Left lung (tissue), 10 donors: ENCODE results near the gene EFTUD2. TPM values are rescaled to one million over a fixed set of nuclear protein-coding genes. Genes with fewer than 3 reads are reported as not detected.

ENCODE experiments used
- ATAC-seq: fragments of 200-7000 bp; cut with Tn5 transposase; one replicate; pipeline ENCODE4 v1.9.1; 2020; ENCODE audit warnings: moderate library complexity
- DNase-seq, 4 donors: peaks; one replicate each; pipeline ENCODE4 v3.0.0-alpha.2; 2013 to 2020
- H3K27ac ChIP-seq, 2 donors: fragments of 200-600 bp; sonication (generic) in 1 of 2; one replicate each; pipeline versions ENCODE4 v1.5.0 to v1.8.0; 2020 to 2021
- H3K27me3 ChIP-seq, 2 donors: fragments of 200-600 bp; sonication (generic) in 1 of 2; one replicate each; pipeline versions ENCODE4 v1.5.0 to v1.8.0; 2020 to 2021
- H3K36me3 ChIP-seq, 2 donors: fragments of 200-600 bp; sonication (generic) in 1 of 2; one replicate each; pipeline versions ENCODE4 v1.5.0 to v1.8.0; 2020 to 2021
- H3K4me1 ChIP-seq, 2 donors: fragments of 200-600 bp; one replicate each; pipeline ENCODE4 v1.8.0; 2021
- H3K4me3 ChIP-seq, 2 donors: fragments of 200-600 bp; sonication (generic) in 1 of 2; one replicate each; pipeline versions ENCODE4 v1.5.0 to v1.8.0; 2020 to 2021; ENCODE audit warnings: mild to moderate bottlenecking in 1 of 2
- H3K9me3 ChIP-seq, 2 donors: fragments of 200-600 bp; sonication (generic) in 1 of 2; one replicate each; pipeline versions ENCODE4 v1.5.0 to v1.8.0; 2020 to 2021
- CTCF ChIP-seq, 2 donors: fragments of 200-600 bp; sonication (generic) in 1 of 2; IDR thresholded peaks; one replicate each; pipeline versions ENCODE4 v1.5.0 to v1.8.0; 2021; ENCODE audit warnings: antibody characterized with exemption in 2 of 2
- intact Hi-C, 2 donors: fragments of 100-400 bp; cut with DNase I; formaldehyde crosslinking; loops; one replicate each; pipeline versions ENCODE4 v1.11.2 to v1.14.2; 2022
- polyA plus RNA-seq, 6 donors: library from polyadenylated mRNA; unstranded; fragments of 120-200 nt; gene quantifications; one replicate each; pipeline ENCODE4 v1.2.1, GENCODE V29; 2013; ENCODE audit not compliant: insufficient read length in 6 of 6
- total RNA-seq, 2 donors: library from RNA; stranded (reverse); fragmentation: NEBNext Ultra II Directional; extraction: Animal tissue kit (Norgen Biotek cat#: 25700); gene quantifications; one replicate each; pipeline ENCODE4 v1.2.1, GENCODE V29; 2021
- donor health status: DM: no; HTN: yes; CAD: no.
- donor health status: DM: no; HTN: no; CAD: no.

Gene EFTUD2
- total and polyA plus RNA-seq, 8 donors: 83.4 to 112 (median 95.1) TPM

DNA sequence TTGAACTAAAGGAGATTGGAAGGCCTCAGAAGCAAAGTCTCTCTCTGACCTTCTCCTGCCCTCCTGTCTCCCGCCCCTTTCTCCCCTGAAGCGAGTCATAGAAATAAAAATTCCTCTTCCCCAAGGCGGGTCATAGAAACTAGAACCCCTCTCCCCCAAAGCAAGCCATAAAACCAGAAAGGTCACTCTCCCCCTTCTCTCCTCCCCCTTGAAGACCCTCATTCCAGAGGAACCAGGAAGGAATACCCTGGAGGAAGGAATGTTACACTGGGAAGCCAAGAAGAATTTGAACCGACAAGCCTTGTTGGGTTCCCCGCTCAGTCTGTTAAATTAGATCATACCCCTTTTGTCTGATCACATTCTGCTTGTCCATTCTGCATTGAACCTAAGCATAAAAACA lies 66.4 kb downstream of the EFTUD2 start:
- intact Hi-C loops: no loop called here
- H3K36me3 ChIP-seq: no peaks in the 10 kb centered on the region
- TF ChIP-seq CTCF (IDR thresholded peaks at IDR 0.05): no peak
- DNase-seq (no peak), ATAC-seq (no peak)
- no peak overlapping the region for H3K4me3 ChIP-seq
- peaks cover 8 to 20% of the 10 kb centered on the region in 2 donors for H3K4me1 ChIP-seq
- H3K9me3 ChIP-seq: no peaks in the 10 kb centered on the region
- H3K27ac ChIP-seq: no peak overlapping the region
- H3K27me3 ChIP-seq: peaks cover 41 to 85% of the 10 kb centered on the region in 2 donors

DNA sequence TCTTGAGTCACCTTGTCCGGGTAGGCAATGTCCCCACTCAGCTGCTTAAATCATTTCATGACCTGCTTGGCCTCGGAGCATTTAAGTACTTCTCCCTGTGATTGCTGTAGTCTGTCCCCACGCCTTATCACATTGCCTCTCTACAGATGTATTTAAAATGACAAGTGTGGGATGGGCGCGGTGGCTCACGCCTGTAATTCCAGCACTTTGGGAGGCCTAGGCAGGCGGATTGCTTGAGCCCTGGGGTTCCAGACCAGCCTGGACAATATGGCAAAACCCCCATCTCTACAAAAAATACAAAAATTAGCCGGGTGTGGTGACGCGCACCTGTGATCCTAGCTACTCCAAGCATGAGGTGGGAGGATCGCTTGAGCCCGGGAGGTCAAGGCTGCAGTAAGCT lies 67.9 kb downstream of the EFTUD2 start:
- ATAC-seq (no peak), DNase-seq (no peak)
- H3K27ac ChIP-seq: no peak overlapping the region
- H3K4me3 ChIP-seq: no peak overlapping the region
- H3K36me3 ChIP-seq: no peaks in the 10 kb centered on the region
- H3K9me3 ChIP-seq: no peaks in the 10 kb centered on the region
- H3K4me1 ChIP-seq: peaks cover 8 to 20% of the 10 kb centered on the region in 2 donors
- H3K27me3 ChIP-seq: peaks cover 48 to 99% of the 10 kb centered on the region in 2 donors
- no peak for TF ChIP-seq CTCF (IDR thresholded peaks at IDR 0.05)
- intact Hi-C loops: no loop called here

DNA sequence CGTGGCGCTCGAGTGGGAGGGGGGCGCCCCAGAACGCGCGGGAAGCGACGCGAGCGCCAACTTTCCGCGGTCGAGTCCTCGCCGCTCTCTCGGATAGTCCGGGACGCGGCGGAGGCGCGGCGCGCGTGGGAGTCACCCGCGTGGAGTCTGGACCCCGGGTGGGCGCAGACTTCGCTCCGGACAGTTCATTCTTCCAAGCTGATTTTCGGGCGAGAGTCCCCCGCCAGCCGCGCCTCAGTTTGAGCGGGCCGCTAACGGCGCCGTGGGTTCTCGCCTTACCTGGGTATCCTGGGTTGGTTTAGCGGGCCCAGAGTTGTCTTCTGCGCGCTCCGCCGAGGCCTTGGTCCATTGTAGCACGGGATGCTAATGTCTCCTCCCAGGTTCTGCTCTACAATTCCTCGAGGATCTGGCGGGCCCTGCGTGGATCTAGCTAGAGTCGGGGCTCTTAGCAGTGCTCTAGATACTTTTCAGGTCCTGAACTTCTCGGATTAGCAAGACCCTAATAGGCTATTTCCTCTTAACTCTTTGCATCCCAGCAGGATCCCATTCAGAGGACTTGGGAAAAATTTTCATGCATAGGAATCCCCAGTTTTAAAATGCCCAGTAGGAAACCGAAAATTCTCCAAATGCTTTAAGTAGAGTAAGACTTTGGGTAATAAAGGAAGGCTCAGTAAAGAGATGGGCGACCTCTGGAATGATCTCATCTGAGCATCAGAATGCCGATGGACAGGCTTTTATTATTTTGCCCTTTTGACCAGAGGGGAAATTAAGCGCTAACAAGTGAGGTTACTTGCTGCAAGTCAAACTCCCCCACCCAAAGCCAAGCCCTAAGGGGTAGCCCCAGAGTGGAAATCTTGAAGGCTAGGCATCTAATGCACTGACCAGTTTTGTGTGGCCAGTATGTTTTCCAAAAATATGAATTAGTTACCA lies 68.6 kb downstream of the EFTUD2 start:
- H3K9me3 ChIP-seq: no peaks in the 10 kb centered on the region
- TF ChIP-seq CTCF (IDR thresholded peaks at IDR 0.05): no peak
- intact Hi-C loops: no loop called here
- no peaks in the 10 kb centered on the region for H3K36me3 ChIP-seq
- H3K27me3 ChIP-seq: peaks cover 48 to 99% of the 10 kb centered on the region in 2 donors
- peak overlapping the region; percentile 19 to 50 for H3K4me3 ChIP-seq
- H3K27ac ChIP-seq: peak overlapping the region; percentile 42 to 74
- H3K4me1 ChIP-seq: peaks cover 8 to 20% of the 10 kb centered on the region in 2 donors
- DNase-seq: peak in 1 of 4 donors; percentile 76
- ATAC-seq: peak; percentile 40

- no peaks in the 10 kb centered on the region for H3K36me3 ChIP-seq
- ATAC-seq (peak; percentile 58), DNase-seq (peak in 3 of 4 donors; percentile 59 to 81 (median 80))
- H3K27me3 ChIP-seq: peaks cover 48 to 99% of the 10 kb centered on the region in 2 donors
- no peak for TF ChIP-seq CTCF (IDR thresholded peaks at IDR 0.05)
- peaks cover 8 to 20% of the 10 kb centered on the region in 2 donors for H3K4me1 ChIP-seq
- H3K9me3 ChIP-seq: no peaks in the 10 kb centered on the region
- peak within 1 kb of the TSS; percentile 42 to 50 for H3K4me3 ChIP-seq
- peak within 1 kb of the TSS; percentile 70 to 74 for H3K27ac ChIP-seq
- intact Hi-C loops: no loop called here
These were observed 69.5 kb downstream of the EFTUD2 start, which contains the start of gene GJC1 for GRCh38 chr17:44829523-44830358. TSS of gene GJC1 (minus strand) at chr17:44830287. CDS start at chr17:44805817, 24,470 bp downstream.
